ENCODE measurements around the gene CLP1. TPM values are rescaled to one million over a fixed set of nuclear protein-coding genes. Genes with fewer than 3 reads are reported as not detected.

The CLP1 gene
- polyA plus RNA-seq, 4 donors, result 14.6 to 17.1 (median 15.1) TPM

Other genes starting within 250 kb of the CLP1 start
- 10 to 100 TPM; 21.9 to 26.1 (median 22.5) TPM for gene SLC43A3, start 230.6 kb upstream of the CLP1 start, polyA plus RNA-seq (ENCODE audit: insufficient read length in 4 of 4)
- 1 to 10 TPM; 2.8 to 4.3 (median 3.2) TPM for gene RTN4RL2, start 197.2 kb upstream of the CLP1 start, polyA plus RNA-seq (ENCODE audit: insufficient read length in 4 of 4)
- 1 to 10 TPM; 5.4 to 6.6 (median 5.9) TPM for gene SLC43A1, start 142.1 kb upstream of the CLP1 start, polyA plus RNA-seq (ENCODE audit: insufficient read length in 4 of 4)
- gene TIMM10, start 127.0 kb upstream of the CLP1 start, polyA plus RNA-seq (ENCODE audit: insufficient read length in 4 of 4), result 10 to 100 TPM; 43.8 to 56.6 (median 49.4) TPM
- gene SMTNL1, start 120.2 kb upstream of the CLP1 start, polyA plus RNA-seq (ENCODE audit: insufficient read length in 4 of 4), result under 1 TPM; 0.10 to 0.45 (median 0.23) TPM
- gene UBE2L6, start 90.1 kb upstream of the CLP1 start, polyA plus RNA-seq (ENCODE audit: insufficient read length in 4 of 4), result 10 to 100 TPM; 38.4 to 41.1 (median 39.5) TPM
- gene SERPING1, start 60.1 kb upstream of the CLP1 start, polyA plus RNA-seq (ENCODE audit: insufficient read length in 4 of 4), result 100 to 1,000 TPM; 157 to 178 (median 171) TPM
- 1 to 10 TPM; 1.5 to 2.5 (median 1.8) TPM for gene YPEL4, start 7.8 kb upstream of the CLP1 start, polyA plus RNA-seq (ENCODE audit: insufficient read length in 4 of 4)
- 10 to 100 TPM; 54.9 to 58.4 (median 55.8) TPM for gene ZDHHC5, start 10.4 kb downstream of the CLP1 start, polyA plus RNA-seq (ENCODE audit: insufficient read length in 4 of 4)
- gene MED19, start 54.5 kb downstream of the CLP1 start, polyA plus RNA-seq (ENCODE audit: insufficient read length in 4 of 4), result 10 to 100 TPM; 19.9 to 20.3 (median 20.0) TPM
- gene TMX2, start 54.8 kb downstream of the CLP1 start, polyA plus RNA-seq (ENCODE audit: insufficient read length in 4 of 4), result 100 to 1,000 TPM; 108 to 130 (median 128) TPM
- gene SELENOH, start 83.7 kb downstream of the CLP1 start, polyA plus RNA-seq (ENCODE audit: insufficient read length in 4 of 4), result 100 to 1,000 TPM; 101 to 145 (median 118) TPM
- under 1 TPM; 0.08 to 0.22 (median 0.16) TPM for gene BTBD18, start 94.1 kb downstream of the CLP1 start, polyA plus RNA-seq (ENCODE audit: insufficient read length in 4 of 4)
- gene CTNND1, start 104.0 kb downstream of the CLP1 start, polyA plus RNA-seq (ENCODE audit: insufficient read length in 4 of 4), result 100 to 1,000 TPM; 201 to 226 (median 215) TPM

Data from right renal pelvis (tissue), 4 donors.